OCI-LY7 (cell line): Measurements from ENCODE around the gene RALA.

Experiments used
- CTCF ChIP-seq: fragments of 200-600 bp; sonication (generic); conservative IDR thresholded peaks from 2 replicates; pipeline ENCODE4 v1.5.1; 2014; ENCODE audit warnings: mild to moderate bottlenecking, antibody characterized with exemption, low read length, moderate library complexity, mixed read lengths
- EZH2phosphoT487 ChIP-seq: fragments of 200-600 bp; sonication (generic); IDR thresholded peaks from 2 replicates; pipeline ENCODE4 v1.6.1; 2018; ENCODE audit warnings: low read depth, borderline replicate concordance, mild to moderate bottlenecking, mixed run types, antibody characterized with exemption, low read length, moderate library complexity, mixed read lengths

GRCh38 chr7:39666562-39666961 is 43.2 kb downstream of the RALA start:
- TF ChIP-seq CTCF = no peak
- no peak for TF ChIP-seq EZH2phosphoT487
